ENCODE measurements around the gene PSMB11. TPM values are rescaled to one million over a fixed set of nuclear protein-coding genes. Genes with fewer than 3 reads are reported as not detected.
A peak's percentile ranks its signal among the peaks of the same experiment; 100 is the strongest.

PSMB11 gene, protein sequence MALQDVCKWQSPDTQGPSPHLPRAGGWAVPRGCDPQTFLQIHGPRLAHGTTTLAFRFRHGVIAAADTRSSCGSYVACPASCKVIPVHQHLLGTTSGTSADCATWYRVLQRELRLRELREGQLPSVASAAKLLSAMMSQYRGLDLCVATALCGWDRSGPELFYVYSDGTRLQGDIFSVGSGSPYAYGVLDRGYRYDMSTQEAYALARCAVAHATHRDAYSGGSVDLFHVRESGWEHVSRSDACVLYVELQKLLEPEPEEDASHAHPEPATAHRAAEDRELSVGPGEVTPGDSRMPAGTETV
- total RNA-seq, result not detected

DNA sequence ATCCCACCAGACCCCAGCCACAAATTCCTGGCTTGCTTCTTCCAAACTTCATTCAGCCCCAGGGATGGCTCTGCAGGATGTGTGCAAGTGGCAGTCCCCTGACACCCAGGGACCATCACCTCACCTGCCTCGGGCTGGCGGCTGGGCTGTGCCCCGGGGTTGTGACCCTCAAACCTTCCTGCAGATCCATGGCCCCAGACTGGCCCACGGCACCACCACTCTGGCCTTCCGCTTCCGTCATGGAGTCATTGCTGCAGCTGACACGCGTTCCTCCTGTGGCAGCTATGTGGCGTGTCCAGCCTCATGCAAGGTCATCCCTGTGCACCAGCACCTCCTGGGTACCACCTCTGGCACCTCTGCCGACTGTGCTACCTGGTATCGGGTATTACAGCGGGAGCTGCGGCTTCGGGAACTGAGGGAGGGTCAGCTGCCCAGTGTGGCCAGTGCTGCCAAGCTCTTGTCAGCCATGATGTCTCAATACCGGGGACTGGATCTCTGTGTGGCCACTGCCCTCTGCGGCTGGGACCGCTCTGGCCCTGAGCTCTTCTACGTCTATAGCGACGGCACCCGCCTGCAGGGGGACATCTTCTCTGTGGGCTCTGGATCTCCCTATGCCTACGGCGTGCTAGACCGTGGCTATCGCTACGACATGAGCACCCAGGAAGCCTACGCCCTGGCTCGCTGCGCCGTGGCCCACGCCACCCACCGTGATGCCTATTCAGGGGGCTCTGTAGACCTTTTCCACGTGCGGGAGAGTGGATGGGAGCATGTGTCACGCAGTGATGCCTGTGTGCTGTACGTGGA lies at the start of gene PSMB11:
Gene PSMB11, plus strand, starts transcription at position 51 of the 804 bp plus-strand sequence. Its CDS starts 14 bp downstream, at position 65.
- H3K27me3 ChIP-seq, result no peaks in the 10 kb centered on the region
- TF ChIP-seq, protein P1, sequence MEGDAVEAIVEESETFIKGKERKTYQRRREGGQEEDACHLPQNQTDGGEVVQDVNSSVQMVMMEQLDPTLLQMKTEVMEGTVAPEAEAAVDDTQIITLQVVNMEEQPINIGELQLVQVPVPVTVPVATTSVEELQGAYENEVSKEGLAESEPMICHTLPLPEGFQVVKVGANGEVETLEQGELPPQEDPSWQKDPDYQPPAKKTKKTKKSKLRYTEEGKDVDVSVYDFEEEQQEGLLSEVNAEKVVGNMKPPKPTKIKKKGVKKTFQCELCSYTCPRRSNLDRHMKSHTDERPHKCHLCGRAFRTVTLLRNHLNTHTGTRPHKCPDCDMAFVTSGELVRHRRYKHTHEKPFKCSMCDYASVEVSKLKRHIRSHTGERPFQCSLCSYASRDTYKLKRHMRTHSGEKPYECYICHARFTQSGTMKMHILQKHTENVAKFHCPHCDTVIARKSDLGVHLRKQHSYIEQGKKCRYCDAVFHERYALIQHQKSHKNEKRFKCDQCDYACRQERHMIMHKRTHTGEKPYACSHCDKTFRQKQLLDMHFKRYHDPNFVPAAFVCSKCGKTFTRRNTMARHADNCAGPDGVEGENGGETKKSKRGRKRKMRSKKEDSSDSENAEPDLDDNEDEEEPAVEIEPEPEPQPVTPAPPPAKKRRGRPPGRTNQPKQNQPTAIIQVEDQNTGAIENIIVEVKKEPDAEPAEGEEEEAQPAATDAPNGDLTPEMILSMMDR (IDR thresholded peaks at IDR 0.05), result no peak
- no peaks in the 10 kb centered on the region for H3K4me1 ChIP-seq
- no peak for DNase-seq
- no peaks in the 10 kb centered on the region for H3K36me3 ChIP-seq
- intact Hi-C loops (cut with DNase I), result no loop called here
- H3K9ac ChIP-seq (ENCODE audit: low read depth in 2 of 2, low read length in 2 of 2), result no peak within 1 kb of the TSS
- no peak within 1 kb of the TSS for H3K27ac ChIP-seq
- H3K9me3 ChIP-seq, result no peaks in the 10 kb centered on the region
- H3K4me3 ChIP-seq, result no peak within 1 kb of the TSS

DNA sequence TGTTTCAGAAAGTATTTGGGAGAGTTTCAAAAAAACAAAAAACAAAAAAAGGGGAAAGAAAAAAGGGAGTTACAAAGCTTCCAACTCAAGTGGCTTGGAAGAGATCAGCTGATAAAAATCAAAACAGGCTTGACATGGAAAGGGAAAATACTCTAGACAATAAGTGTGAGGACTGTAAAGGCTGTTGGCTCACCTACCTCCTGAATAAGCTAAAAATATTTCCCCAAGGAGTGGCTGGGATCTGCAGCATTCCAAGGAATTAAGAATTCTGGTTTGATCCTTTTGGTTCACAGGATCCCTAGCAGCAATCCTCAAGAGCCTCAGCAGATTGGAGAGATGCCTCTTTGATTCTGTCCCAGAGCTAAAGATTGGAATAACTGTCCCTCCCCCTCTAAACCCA lies 48.5 kb upstream of the PSMB11 start:
- intact Hi-C loops (cut with DNase I), result no loop called here
- no peak overlapping the region for H3K27ac ChIP-seq
- DNase-seq, result no peak
- H3K4me1 ChIP-seq, result no peaks in the 10 kb centered on the region
- no peak overlapping the region for H3K4me3 ChIP-seq
- H3K36me3 ChIP-seq, result no peaks in the 10 kb centered on the region
- TF ChIP-seq, protein P1 (IDR thresholded peaks at IDR 0.05), result no peak
- H3K9ac ChIP-seq (ENCODE audit: low read depth in 2 of 2, low read length in 2 of 2), result no peak overlapping the region
- no peaks in the 10 kb centered on the region for H3K9me3 ChIP-seq
- no peaks in the 10 kb centered on the region for H3K27me3 ChIP-seq

DNA sequence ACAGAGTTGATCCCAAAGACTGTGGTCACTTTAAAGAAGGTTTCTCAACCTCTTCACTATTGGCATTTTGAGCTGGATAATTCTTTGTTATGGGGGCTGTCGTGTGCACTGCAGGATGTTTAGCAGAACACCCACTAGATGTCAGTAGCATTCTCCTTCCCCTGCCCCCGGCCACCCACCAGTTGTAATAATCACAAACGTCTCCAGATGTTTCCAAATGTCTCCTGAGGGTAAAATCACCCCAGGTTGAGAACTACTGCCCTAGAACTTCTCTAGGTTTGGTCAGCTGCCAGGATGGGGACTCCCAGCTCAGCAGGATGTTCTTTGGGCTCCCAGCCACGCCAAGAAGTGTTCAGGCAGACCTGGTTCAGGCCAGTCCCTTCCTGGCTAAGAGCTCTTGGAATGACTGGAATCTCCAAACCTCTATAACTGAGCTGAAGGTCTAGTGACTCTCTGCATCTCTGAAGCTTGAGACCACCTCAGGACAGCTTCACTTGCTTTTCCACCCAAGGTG lies 47.2 kb upstream of the PSMB11 start:
- Histone ChIP-seq H3K27me3 (no peaks in the 10 kb centered on the region), H3K9ac (ENCODE audit: low read depth in 2 of 2, low read length in 2 of 2) (no peak overlapping the region), H3K4me1 (no peaks in the 10 kb centered on the region), H3K4me3 (no peak overlapping the region), H3K9me3 (no peaks in the 10 kb centered on the region), H3K36me3 (no peaks in the 10 kb centered on the region), H3K27ac (no peak overlapping the region)
- no peak for DNase-seq
- TF ChIP-seq, protein P1 (IDR thresholded peaks at IDR 0.05), result peak; percentile 31
- intact Hi-C loops (cut with DNase I), result loop anchor here (5.0 kb wide), 1 partner anchor 42 kb away; no protein-coding TSS in a partner anchor

DNA sequence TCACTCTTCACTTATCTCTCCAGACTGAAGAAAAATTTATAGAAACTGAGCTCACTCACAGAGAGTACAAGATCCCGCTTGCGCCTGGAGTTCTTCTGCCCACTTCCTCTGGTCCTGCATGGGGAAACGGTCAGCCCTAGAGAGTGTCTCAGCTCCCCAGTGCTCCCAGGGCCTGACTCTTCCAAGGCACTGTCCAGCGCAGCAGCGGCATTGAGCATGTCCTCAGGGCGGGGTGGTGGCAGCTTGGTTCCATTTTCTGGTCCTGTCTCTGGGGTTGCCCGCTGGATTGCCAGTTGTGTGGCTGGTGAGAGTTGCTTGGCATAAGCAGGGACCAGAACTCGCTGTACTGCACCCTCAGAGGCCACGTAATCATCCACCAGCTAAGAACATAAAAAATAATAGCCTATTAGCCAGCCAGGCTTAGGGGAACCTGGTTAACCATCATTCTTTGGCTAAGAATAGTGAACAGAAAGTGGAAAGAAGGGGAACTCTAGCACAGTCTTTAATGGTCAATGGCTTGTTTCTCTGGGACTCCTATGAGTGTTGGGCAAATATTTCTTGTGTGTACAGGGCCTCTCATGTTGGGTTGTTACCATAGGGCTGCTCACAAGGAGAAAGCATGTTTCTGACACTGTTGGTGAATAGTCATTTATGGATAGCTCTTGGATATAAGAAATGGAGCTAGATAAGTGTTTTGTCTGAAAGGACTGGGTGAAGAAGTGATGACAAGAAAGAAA lies 46.0 kb upstream of the PSMB11 start:
- no peak overlapping the region for H3K27ac ChIP-seq
- H3K36me3 ChIP-seq, result no peaks in the 10 kb centered on the region
- no peaks in the 10 kb centered on the region for H3K27me3 ChIP-seq
- H3K4me3 ChIP-seq, result no peak overlapping the region
- intact Hi-C loops (cut with DNase I), result loop anchor here (5.0 kb wide), 1 partner anchor 41 kb away; no protein-coding TSS in a partner anchor
- DNase-seq, result no peak
- H3K9me3 ChIP-seq, result no peaks in the 10 kb centered on the region
- H3K9ac ChIP-seq (ENCODE audit: low read depth in 2 of 2, low read length in 2 of 2), result no peak overlapping the region
- no peaks in the 10 kb centered on the region for H3K4me1 ChIP-seq
- TF ChIP-seq, protein P1 (IDR thresholded peaks at IDR 0.05), result no peak
